GM19397 (cell line): ENCODE results near the gene KRTAP10-12.

ENCODE experiments used
- ATAC-seq: cut with Tn5 transposase; IDR thresholded peaks from one replicate; pipeline ENCODE4 v1.9.1; 2021; ENCODE audit warnings: mild to moderate bottlenecking, moderate library complexity; ENCODE audit not compliant: unreplicated experiment

KRTAP10-12 gene

GRCh38 chr21:44730951-44731579 lies 34.1 kb downstream of the KRTAP10-12 start:
- ATAC-seq: no peak

DNA sequence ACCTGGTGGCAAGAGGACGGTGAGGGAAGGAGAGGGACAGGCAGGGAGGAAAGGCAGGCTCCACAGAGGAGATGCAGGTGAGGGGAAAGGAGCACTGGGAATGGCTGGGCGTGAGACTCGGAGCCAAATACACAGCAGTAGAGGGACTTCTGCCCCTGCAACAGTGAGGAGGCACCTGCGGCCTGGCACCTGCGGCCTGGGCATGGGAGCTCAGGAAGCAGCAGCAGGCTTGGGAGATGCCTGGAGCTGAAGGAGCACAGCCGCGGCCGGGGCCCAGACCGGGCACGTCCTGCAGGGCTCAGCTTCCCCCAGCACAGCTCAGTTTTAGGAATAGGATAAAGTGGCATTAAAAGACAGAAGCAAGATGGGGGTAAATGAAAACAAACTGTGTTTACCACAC lies 35.3 kb downstream of the KRTAP10-12 start:
- no peak for ATAC-seq

- ATAC-seq: no peak
Observed at GRCh38 chr21:44732956-44733355, 36.0 kb downstream of the KRTAP10-12 start.

- no peak for ATAC-seq
Observed at GRCh38 chr21:44734026-44734745, 37.2 kb downstream of the KRTAP10-12 start.

DNA sequence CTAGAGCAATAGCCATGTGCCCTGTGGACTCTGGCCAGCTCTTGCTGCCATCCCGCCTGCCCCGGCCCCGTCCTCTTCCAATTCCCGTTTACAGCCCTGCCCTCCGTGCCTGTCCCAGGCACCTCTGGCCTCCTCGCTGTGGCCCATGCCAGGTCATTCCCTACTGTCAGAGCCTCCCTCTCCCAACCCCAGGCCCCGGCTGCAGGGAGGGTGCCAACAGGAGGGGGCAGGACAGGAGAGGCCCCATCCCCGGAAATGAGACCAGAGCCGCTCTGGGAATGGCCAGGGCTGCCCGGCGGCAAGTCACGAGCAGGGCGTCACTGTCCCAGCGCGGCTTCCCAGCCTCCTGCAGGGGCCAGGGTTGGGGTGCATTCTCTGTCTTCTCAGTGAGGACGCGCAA lies 37.9 kb downstream of the KRTAP10-12 start:
- no peak for ATAC-seq

GRCh38 chr21:44735821-44736220 lies 38.8 kb downstream of the KRTAP10-12 start:
- ATAC-seq: no peak

DNA sequence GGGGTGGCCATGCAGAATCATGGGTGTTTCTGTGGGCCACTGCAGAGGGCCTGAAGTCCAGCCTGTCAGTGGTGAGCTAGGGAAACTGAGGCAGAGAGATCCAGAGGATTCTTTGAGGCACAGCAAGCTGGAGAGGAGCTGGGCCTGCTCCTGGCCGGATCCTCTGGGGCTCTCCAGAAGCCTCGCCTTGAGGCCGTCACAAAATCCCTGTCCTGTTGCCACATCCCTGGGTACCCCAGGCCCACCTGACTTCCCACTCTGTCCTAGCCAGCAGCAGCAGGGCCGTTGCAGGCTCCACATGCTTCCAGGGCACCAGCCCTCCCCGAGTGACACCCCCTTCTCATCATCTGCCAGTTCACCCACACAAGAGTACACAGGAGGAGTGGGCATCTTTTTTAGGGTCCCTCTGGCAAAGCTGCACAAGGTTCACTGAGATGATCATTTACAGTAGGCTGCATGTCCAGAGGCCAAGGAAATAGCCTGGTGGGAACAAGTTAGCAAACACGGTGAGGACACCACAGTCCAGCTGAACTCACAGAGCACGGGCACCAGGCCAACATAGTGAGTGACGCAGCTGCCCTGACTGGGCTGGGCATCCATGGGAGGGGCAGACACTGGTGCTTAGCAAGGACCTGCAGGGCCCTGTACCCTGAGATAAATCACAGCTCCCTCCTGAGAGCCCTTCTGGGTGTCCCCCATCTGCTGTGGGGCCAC lies 39.5 kb downstream of the KRTAP10-12 start:
- ATAC-seq: no peak

GRCh38 chr21:44737706-44738354 lies 40.9 kb downstream of the KRTAP10-12 start:
- no peak for ATAC-seq

GRCh38 chr21:44738621-44739020 lies 41.6 kb downstream of the KRTAP10-12 start:
- ATAC-seq: no peak

DNA sequence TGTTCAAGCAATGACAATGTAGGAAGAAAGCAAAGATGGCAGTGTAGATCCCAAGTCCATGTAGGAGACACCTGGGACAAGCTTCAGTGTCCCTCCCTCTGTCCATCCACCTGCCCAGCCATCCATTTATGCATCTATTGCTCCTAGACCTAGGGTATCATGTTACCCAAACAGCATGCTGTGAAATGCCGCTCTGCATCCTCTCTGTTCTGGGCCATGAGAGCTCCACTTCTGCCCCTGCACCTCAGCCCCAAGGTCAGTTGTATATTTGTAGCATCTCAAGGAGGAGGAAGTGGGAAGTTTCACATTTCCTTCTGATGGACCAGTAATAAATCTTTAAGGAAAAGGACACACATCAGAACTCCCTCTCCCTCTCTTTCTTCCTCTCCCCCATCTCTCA lies 42.3 kb downstream of the KRTAP10-12 start:
- ATAC-seq: no peak

GRCh38 chr21:44740742-44741141 lies 43.8 kb downstream of the KRTAP10-12 start:
- ATAC-seq: no peak

DNA sequence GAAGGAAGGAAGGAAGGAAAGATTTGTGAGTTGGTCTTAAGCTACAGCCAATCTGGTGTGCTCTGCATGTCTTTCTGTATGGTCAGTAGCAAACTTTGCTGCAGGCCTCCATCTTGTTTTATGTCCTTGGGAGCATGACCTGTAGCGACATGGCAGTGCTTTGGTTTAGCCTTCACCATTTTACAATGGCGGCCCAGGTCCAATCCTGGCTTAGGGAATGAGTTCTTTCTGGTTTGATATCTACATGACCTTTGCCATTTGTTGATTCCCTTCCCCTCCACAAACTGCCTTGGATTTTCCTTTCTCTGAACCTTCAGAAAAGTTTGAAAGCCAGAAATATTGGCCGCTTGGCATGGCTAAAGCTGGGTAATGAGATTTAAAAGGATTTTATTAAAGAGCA lies 44.9 kb downstream of the KRTAP10-12 start:
- ATAC-seq: no peak

- ATAC-seq: no peak
Observed at GRCh38 chr21:44742418-44743153, 45.6 kb downstream of the KRTAP10-12 start.
